ENCODE data around the gene BRMS1L. TPM values are rescaled to one million over a fixed set of nuclear protein-coding genes. Genes with fewer than 3 reads are reported as not detected.

BRMS1L gene
- polyA plus RNA-seq, 1 of the 3 experiments (the other 2 are of a cell fraction): 7.1 TPM

- no peaks in the 10 kb centered on the region for H3K36me3 ChIP-seq (replicated peaks in 1 of 2; ENCODE audit: control insufficient read depth in 1 of 2, insufficient read depth in 2 of 2, low read length in 1 of 2)
- H4K20me1 ChIP-seq (ENCODE audit: insufficient read depth): no peaks in the 10 kb centered on the region; the same call in 1 of the 2 replicates
- peaks cover 15% of the 10 kb centered on the region for H3F3A ChIP-seq (replicated peaks; ENCODE audit: insufficient read depth)
- peak overlapping the region in 1 of 2 experiments; percentile 70; a peak in 2 of 4 replicates for H3K4me3 ChIP-seq (ENCODE audit: low read depth in 2 of 2, low read length in 1 of 2)
- CTCF ChIA-PET: no interaction called here
- DNase-seq: no peak
- POLR2A ChIA-PET: interaction anchor here (1.1 kb wide), 1 partner anchor 17 kb away, joined by 11 read pairs; the partner anchor contains the start of gene BRMS1L
- H3K4me2 ChIP-seq: no peak overlapping the region
- H3K4me1 ChIP-seq (ENCODE audit: control insufficient read depth in 1 of 2, insufficient read depth in 2 of 2, low read depth in 1 of 2, low read length in 1 of 2): peaks cover 2 to 10% of the 10 kb centered on the region in 2 experiments; a peak in 2 of 4 replicates
- no peak overlapping the region for H2AFZ ChIP-seq (ENCODE audit: low read depth)
- no peaks in the 10 kb centered on the region for H3K9me2 ChIP-seq
- TF ChIP-seq USF1 (IDR thresholded peaks at IDR 0.05; ENCODE audit: borderline replicate concordance, low read depth) (no peak), RCOR1 (IDR thresholded peaks at IDR 0.05; ENCODE audit: low read length) (no peak), MEF2A (IDR thresholded peaks at IDR 0.05; ENCODE audit: borderline replicate concordance, low read depth) (no peak), MXI1 (IDR thresholded peaks at IDR 0.05; ENCODE audit: low read depth, low read length) (no peak), FOXJ3 (CRISPR knock-in tag; IDR thresholded peaks at IDR 0.05) (no peak), NFIC (IDR thresholded peaks at IDR 0.05; ENCODE audit: borderline replicate concordance) (no peak), RXRA (IDR thresholded peaks at IDR 0.05; ENCODE audit: borderline replicate concordance, low read depth) (no peak), TCF12 (IDR thresholded peaks at IDR 0.05) (no peak), CHD2 (IDR thresholded peaks at IDR 0.05; ENCODE audit: low read length, partially characterized antibody) (no peak), MAX (IDR thresholded peaks at IDR 0.05; ENCODE audit: low read depth) (no peak), ELF1 (IDR thresholded peaks at IDR 0.05) (no peak), TAF1 (IDR thresholded peaks at IDR 0.05; ENCODE audit: borderline replicate concordance, low read depth, low read length) (no peak)
- H3K9me3 ChIP-seq: no peaks in the 10 kb centered on the region
- no peaks in the 10 kb centered on the region for H3K27me3 ChIP-seq (ENCODE audit: insufficient read depth)
- peak overlapping the region; percentile 72 to 79 for H3K27ac ChIP-seq (ENCODE audit: low read depth in 2 of 2, low read length in 1 of 2)
- no peak overlapping the region for H3K9ac ChIP-seq
- H3K79me2 ChIP-seq (ENCODE audit: insufficient read depth): peaks cover 33% of the 10 kb centered on the region
- WGBS (ENCODE audit: low lambda C conversion rate): 44% methylated on average over 2 of the region's 2 CpGs
Measured at GRCh38 chr14:35809597-35809996, 16.5 kb upstream of the BRMS1L start.

- no peak for TF ChIP-seq SMC3 (IDR thresholded peaks at IDR 0.05; ENCODE audit: low read depth, low read length)
- no peaks in the 10 kb centered on the region for H3K9me3 ChIP-seq
- H3K36me3 ChIP-seq (replicated peaks in 1 of 2; ENCODE audit: control insufficient read depth in 1 of 2, insufficient read depth in 2 of 2, low read length in 1 of 2): no peaks in the 10 kb centered on the region
- ChIA-PET POLR2A (no interaction called here), CTCF (no interaction called here)
- peaks cover 15% of the 10 kb centered on the region for H3F3A ChIP-seq (replicated peaks; ENCODE audit: insufficient read depth)
- no peak overlapping the region for H3K9ac ChIP-seq
- peaks cover 19% of the 10 kb centered on the region for H3K79me2 ChIP-seq (ENCODE audit: insufficient read depth)
- no peak overlapping the region for H3K4me2 ChIP-seq
- H2AFZ ChIP-seq (ENCODE audit: low read depth): no peak overlapping the region
- DNase-seq: no peak
- 92% methylated on average over 4 of the region's 4 CpGs for WGBS (ENCODE audit: low lambda C conversion rate)
- H4K20me1 ChIP-seq (ENCODE audit: insufficient read depth): no peaks in the 10 kb centered on the region; the same call in 1 of the 2 replicates
- no peak overlapping the region for H3K27ac ChIP-seq (ENCODE audit: low read depth in 2 of 2, low read length in 1 of 2)
- peaks cover 2 to 10% of the 10 kb centered on the region in 2 experiments; a peak in 2 of 4 replicates for H3K4me1 ChIP-seq (ENCODE audit: control insufficient read depth in 1 of 2, insufficient read depth in 2 of 2, low read depth in 1 of 2, low read length in 1 of 2)
- H3K4me3 ChIP-seq (ENCODE audit: low read depth in 2 of 2, low read length in 1 of 2): no peak overlapping the region
- H3K9me2 ChIP-seq: no peaks in the 10 kb centered on the region
- no peaks in the 10 kb centered on the region for H3K27me3 ChIP-seq (ENCODE audit: insufficient read depth)
Measured at GRCh38 chr14:35810963-35811362, 15.2 kb upstream of the BRMS1L start.

Data from SK-N-SH (cell line).